ENCODE results near the gene RGS12.

Gene RGS12, protein sequence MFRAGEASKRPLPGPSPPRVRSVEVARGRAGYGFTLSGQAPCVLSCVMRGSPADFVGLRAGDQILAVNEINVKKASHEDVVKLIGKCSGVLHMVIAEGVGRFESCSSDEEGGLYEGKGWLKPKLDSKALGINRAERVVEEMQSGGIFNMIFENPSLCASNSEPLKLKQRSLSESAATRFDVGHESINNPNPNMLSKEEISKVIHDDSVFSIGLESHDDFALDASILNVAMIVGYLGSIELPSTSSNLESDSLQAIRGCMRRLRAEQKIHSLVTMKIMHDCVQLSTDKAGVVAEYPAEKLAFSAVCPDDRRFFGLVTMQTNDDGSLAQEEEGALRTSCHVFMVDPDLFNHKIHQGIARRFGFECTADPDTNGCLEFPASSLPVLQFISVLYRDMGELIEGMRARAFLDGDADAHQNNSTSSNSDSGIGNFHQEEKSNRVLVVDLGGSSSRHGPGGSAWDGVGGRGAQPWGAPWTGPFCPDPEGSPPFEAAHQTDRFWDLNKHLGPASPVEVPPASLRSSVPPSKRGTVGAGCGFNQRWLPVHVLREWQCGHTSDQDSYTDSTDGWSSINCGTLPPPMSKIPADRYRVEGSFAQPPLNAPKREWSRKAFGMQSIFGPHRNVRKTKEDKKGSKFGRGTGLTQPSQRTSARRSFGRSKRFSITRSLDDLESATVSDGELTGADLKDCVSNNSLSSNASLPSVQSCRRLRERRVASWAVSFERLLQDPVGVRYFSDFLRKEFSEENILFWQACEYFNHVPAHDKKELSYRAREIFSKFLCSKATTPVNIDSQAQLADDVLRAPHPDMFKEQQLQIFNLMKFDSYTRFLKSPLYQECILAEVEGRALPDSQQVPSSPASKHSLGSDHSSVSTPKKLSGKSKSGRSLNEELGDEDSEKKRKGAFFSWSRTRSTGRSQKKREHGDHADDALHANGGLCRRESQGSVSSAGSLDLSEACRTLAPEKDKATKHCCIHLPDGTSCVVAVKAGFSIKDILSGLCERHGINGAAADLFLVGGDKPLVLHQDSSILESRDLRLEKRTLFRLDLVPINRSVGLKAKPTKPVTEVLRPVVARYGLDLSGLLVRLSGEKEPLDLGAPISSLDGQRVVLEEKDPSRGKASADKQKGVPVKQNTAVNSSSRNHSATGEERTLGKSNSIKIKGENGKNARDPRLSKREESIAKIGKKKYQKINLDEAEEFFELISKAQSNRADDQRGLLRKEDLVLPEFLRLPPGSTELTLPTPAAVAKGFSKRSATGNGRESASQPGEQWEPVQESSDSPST (N-terminal part only)

DNA sequence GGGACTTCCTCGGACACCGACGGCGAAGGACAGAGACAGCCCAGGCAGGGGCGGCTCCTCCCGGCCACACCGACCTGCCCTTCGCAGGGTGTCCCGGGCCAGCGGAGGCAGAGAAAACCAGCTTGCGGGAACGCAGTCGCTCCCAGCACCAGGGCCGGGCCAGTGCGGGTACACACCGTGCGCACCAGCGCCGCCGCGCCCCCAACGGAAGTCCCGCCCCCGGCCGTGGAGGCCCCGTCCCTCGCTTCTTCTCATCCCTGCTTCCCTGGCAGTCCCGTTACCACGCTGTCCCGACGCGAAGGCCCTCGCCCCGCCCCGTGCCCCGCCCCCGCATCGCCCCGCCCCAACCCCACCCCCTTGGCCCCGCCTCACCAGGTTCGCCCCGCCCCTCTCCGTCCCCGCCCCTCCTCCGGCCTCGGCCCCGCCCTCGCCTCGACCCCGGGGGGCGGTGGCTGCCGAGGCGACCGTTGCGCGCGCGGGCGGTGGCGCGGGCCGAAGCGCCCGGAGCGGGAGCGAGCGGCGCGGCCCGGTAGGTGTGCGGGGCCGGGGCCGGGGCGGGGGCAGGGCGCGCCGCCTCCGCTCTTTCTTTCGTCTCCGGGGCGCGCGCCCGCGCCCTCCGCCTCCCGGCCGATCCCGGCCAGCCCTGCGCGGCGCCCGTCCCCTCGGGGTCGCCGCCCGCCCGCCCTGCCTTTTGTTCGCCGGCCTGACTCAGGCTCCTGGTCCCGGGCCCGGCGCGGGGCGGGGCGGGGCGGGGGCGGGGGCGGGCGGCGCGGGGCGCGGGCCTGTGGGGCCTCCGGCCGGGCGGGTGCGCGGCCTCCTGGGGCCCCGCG is at the start of gene RGS12:
Gene RGS12, plus strand, starts transcription at position 451 of the 830 bp plus-strand sequence. CDS start 23,150 bp downstream, outside the sequence.
- intact Hi-C loops (cut with DNase I), result no loop called here

DNA sequence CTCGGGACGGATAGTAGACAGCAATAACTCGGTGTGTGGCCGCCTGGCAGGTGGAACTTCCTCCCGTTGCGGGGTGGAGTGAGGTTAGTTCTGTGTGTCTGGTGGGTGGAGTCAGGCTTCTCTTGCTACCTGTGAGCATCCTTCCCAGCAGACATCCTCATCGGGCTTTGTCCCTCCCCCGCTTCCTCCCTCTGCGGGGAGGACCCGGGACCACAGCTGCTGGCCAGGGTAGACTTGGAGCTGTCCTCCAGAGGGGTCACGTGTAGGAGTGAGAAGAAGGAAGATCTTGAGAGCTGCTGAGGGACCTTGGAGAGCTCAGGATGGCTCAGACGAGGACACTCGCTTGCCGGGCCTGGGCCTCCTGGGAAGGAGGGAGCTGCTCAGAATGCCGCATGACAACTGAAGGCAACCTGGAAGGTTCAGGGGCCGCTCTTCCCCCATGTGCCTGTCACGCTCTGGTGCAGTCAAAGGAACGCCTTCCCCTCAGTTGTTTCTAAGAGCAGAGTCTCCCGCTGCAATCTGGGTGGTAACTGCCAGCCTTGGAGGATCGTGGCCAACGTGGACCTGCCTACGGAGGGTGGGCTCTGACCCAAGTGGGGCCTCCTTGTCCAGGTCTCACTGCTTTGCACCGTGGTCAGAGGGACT is 49.6 kb upstream of the RGS12 start:
- DNase-seq, result no peak
- intact Hi-C loops (cut with DNase I), result no loop called here

More for the DNA sequence above, at the start of gene RGS12:
- DNase-seq, result peak; percentile 93 to 99 (median 96)

DNA sequence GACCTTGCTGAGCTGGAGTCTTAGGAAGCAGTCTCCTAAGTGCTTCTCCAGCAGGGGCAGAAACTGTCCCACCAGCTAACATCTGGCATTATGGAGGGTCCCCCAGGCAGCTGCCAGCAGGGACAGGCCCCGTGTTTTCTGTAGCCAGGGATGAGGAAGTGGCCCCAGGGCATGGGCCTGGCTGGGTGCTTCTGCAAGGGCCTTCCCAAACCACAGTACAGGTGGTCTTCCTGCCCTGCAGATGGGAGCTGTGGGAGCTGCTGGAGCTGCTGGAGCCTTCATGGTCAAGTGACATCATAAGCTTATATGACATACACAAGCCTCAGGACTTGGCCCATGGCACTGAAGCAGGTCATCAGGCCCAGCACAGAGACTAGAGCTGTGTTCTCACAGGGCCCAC is 48.8 kb upstream of the RGS12 start:
- intact Hi-C loops (cut with DNase I), result no loop called here
- no peak for DNase-seq

GRCh38 chr4:3244747-3245146 is 48.1 kb upstream of the RGS12 start:
- intact Hi-C loops (cut with DNase I), result no loop called here
- DNase-seq, result no peak

GRCh38 chr4:3245676-3246075 is 47.1 kb upstream of the RGS12 start:
- DNase-seq, result no peak
- intact Hi-C loops (cut with DNase I), result no loop called here

DNA sequence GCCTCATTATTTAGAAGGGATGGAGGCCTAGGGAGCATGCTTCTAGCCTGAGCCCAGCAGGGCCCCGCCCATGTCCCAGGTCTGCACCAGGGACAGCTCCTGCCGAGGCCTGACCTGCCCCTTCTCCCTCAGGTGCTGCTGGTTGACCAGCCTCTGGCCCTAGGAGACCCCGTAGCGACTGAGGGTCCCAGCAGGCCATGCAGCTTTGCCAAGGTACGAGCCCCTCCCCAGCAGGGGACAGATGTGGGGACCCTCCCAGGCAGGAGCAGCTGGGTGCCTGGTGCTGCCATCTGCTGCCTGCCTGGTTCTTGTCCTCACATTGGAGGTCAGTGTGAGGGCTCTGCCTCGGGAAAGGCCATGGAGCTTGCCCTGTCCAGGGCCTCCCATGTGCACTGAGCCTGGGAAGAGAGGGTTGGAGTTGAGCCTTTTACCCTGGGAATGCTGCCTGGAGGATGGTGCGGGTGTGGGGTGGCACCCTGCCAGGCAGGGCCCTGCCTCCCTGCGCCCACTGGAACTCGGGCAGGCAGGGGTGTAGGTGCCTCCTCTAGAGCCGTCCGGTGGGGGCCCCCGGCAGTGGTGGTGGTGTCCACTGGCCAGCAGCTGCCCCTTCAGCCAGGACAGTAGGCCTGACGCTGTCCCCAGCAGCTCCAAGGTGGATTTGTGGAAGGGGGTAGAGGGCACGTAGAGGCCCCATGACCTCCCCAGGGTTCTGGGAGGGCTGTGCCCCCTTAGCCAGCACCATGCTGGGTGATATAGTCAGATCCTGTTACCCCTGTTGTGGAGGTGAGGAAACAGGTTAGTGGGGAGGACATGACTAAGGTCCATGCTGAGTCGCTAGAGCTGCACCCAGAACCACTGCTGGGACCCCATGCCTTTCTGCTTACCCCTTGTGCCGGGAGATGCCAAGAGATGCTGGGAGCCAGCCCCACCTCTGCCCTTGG is 46.1 kb upstream of the RGS12 start:
- no peak for DNase-seq
- intact Hi-C loops (cut with DNase I), result no loop called here

- intact Hi-C loops (cut with DNase I), result no loop called here
Observed at GRCh38 chr4:3247399-3248177, 45.2 kb upstream of the RGS12 start.

GRCh38 chr4:3248178-3248480 is 44.7 kb upstream of the RGS12 start:
- no peak for DNase-seq
- intact Hi-C loops (cut with DNase I), result no loop called here

More at GRCh38 chr4:3247399-3248177, 45.2 kb upstream of the RGS12 start:
- no peak for DNase-seq

DNA sequence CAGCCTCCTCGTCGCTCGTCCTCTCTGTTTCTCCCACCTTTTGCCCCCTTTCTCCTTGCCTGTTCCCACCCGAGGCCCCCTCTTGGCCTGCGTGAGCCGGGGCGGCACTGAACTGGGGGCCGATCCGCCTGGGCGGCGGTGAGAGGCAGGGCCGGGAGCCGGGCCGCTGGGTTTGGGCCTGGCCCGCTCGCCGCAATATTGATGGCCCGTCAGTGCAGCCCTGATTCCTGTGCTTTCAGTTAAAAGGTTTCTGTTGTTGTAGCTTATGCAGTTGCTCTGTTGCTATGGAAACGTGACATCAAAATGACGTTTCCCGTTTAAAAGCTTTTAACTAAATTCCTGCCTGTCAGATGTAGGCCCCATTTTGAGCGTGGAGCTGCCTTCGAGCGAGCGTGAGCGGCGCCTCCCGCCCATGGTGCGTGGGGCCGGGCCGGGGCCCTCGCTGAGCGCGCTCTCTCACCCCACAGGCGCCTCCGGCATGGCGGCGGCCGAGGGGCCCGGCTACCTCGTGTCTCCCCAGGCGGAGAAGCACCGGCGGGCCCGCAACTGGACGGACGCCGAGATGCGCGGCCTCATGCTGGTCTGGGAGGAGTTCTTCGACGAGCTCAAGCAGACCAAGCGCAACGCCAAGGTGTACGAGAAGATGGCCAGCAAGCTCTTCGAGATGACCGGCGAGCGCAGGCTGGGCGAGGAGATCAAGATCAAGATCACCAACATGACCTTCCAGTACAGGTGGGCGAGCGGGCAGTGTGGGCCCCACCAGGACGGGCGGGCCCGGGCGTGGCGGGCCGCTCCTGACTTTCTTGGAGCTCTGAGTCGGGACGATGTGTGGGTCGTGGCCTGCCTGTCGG is 43.8 kb upstream of the RGS12 start, which contains the start of gene MSANTD1:
Gene MSANTD1, plus strand, starts transcription at position 349 of the 851 bp plus-strand sequence. Its CDS starts 64 bp downstream, at position 413.
- DNase-seq, result peak in 2 of 10 donors; percentile 5 to 81
- intact Hi-C loops (cut with DNase I), result no loop called here

GRCh38 chr4:3249711-3250437 is 42.9 kb upstream of the RGS12 start:
- peak in 3 of 10 donors; percentile 3 to 69 (median 14) for DNase-seq
- intact Hi-C loops (cut with DNase I), result no loop called here

DNA sequence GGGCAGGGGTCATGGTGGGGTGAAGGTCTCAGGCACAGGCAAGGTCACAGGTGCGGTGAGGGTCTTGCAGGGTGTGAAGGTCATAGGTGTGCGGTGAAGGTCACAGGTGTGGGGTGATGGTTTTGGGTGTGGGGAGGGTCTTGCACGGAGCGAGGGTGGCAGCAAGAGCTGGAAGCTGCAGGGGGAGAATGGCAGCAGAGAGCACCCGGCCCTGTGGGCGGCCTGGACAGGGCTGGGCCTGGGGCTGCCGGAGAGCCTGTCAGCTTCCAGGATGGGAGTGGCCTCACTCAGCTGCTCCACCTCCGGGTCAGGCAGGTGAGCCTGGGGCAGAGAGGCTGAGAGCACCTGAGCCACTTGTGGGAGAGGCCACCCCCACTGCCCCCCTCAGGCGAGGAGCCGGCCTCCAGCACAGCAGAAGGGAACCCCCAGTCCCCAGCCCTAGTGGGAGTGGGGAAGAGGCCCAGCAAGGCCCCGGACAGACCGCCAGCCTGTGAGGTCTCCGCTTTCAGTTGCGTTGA is 42.3 kb upstream of the RGS12 start:
- peak in 4 of 10 donors; percentile 4 to 81 (median 50) for DNase-seq
- intact Hi-C loops (cut with DNase I), result no loop called here

DNA sequence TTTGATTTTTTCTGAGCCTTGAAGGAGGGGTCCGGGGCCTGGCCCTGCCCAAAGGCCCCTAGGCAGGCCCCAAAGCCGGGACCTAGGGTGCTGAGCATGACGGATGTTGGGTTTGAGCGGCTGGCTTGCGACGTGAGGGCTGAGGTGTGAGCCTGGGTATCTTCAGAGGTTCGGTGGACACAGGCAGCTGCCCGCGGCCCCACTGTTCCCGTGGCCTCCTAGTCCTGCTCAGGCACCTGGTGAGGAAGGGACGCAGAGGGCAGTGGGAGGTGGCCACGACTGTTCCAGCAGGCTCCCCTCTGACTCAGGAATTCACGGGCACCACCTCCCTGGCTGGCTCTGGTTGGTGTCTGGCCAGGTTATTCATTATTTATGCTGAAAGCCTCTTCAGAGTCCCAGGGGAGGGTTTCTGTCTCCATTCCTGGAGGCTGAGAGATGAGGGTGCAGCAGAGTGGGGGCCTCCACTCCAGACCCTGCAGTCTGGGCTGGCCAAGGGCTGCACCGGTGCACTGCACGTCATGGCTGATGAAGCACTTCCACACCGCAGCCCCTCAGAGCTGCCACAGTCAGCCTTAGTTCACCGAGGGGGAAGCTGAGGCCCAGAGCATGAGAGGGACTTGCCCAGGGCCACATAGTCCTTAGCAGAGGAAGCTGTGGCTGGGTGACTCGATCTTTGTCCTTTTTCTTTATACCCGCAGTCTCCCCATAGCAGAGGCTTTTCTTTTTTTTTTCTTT is 41.7 kb upstream of the RGS12 start:
- intact Hi-C loops (cut with DNase I), result no loop called here
- DNase-seq, result peak in 6 of 10 donors; percentile 5 to 80 (median 44)

- intact Hi-C loops (cut with DNase I), result no loop called here
- DNase-seq, result peak in 5 of 10 donors; percentile 4 to 48 (median 12)
Observed at GRCh38 chr4:3251691-3252479, 40.9 kb upstream of the RGS12 start.

- intact Hi-C loops (cut with DNase I), result no loop called here
- DNase-seq, result peak in 2 of 10 donors; percentile 22 to 59
Observed at GRCh38 chr4:3252480-3252828, 40.4 kb upstream of the RGS12 start.
